B cell (primary cell): ENCODE data around the gene ZNF620. TPM values are rescaled to one million over a fixed set of nuclear protein-coding genes. Genes with fewer than 3 reads are reported as not detected.

Experiments used
- ATAC-seq: fragments of 200-7000 bp; cut with Tn5 transposase; one replicate; pipeline ENCODE4 v1.10.0; 2021; ENCODE audit warnings: low read depth, mild to moderate bottlenecking, moderate number of reproducible peaks, moderate library complexity
- CTCF ChIA-PET: fragments of 350-600 bp; sonication (Branson Sonifier 250); formaldehyde crosslinking; loops from one replicate; lab custom pipeline; 2021; ENCODE audit warnings: antibody characterized with exemption, inconsistent platforms; lab: Charles Lee
- POLR2A ChIA-PET: fragments of 350-600 bp; sonication (Branson Sonifier 250); formaldehyde crosslinking; loops from one replicate; lab custom pipeline; 2021; ENCODE audit warnings: antibody characterized with exemption; lab: Charles Lee
- DNase-seq: peaks from one replicate; pipeline ENCODE4 v3.0.0; 2013
- H2AFZ ChIP-seq: 2 replicates; pipeline ENCODE4 v1.6.1; 2012; ENCODE audit warnings: mild to moderate bottlenecking, low read depth, low read length; ENCODE audit not compliant: insufficient read depth, poor library complexity, severe bottlenecking
- H3K27ac ChIP-seq, 2 donors: 1 replicate in 1 of 2; 2 replicates in 1 of 2; pipeline ENCODE4 v1.5.1; 2012 to 2013; ENCODE audit warnings: low read length in 2 of 2, mild to moderate bottlenecking in 2 of 2, moderate library complexity in 1 of 2
- H3K27me3 ChIP-seq, 4 experiments: fragments of 200-600 bp in 1 of 4; sonication (generic) in 1 of 4; replicated peaks in 1 of 4; 1 replicate in 2 of 4; 2 replicates in 2 of 4; pipeline versions ENCODE4 v1.6.1 to v1.7.0; 2013 to 2016; ENCODE audit warnings: low read length in 3 of 4, mild to moderate bottlenecking in 2 of 4, mixed read lengths in 1 of 4, moderate library complexity in 1 of 4; ENCODE audit not compliant: insufficient read depth in 4 of 4, control insufficient read depth in 3 of 4; ENCODE audit errors: control extremely low read depth in 1 of 4
- H3K36me3 ChIP-seq, 2 experiments: replicated peaks in 1 of 2; 1 replicate in 1 of 2; 2 replicates in 1 of 2; pipeline versions ENCODE4 v1.6.1 to v1.7.1; 2013; ENCODE audit warnings: low read length in 1 of 2; ENCODE audit not compliant: insufficient read depth in 2 of 2, control insufficient read depth in 1 of 2; ENCODE audit errors: control extremely low read depth in 1 of 2, extremely low read depth in 1 of 2
- H3K4me1 ChIP-seq, 2 donors: fragments of 200-600 bp in 1 of 2; sonication (generic) in 1 of 2; 1 replicate in 1 of 2; 2 replicates in 1 of 2; pipeline versions ENCODE4 v1.5.1 to v1.6.1; 2013 to 2017; ENCODE audit warnings: low read length in 2 of 2; ENCODE audit not compliant: control insufficient read depth in 2 of 2, insufficient read depth in 2 of 2
- H3K4me2 ChIP-seq: replicated peaks from 2 replicates; pipeline ENCODE3; 2012; ENCODE audit warnings: mild to moderate bottlenecking, low read depth, low read length; ENCODE audit not compliant: poor library complexity, severe bottlenecking
- H3K4me3 ChIP-seq, 5 experiments: fragments of 200-600 bp in 1 of 5; sonication (generic) in 1 of 5; 1 replicate in 3 of 5; 2 replicates in 2 of 5; pipeline versions ENCODE4 v1.5.1 to v1.7.0; 2011 to 2016; ENCODE audit warnings: low read length in 4 of 5, mild to moderate bottlenecking in 4 of 5, low read depth in 2 of 5, control low read depth in 1 of 5, moderate library complexity in 1 of 5; ENCODE audit not compliant: insufficient read depth in 1 of 5; ENCODE audit errors: control extremely low read depth in 1 of 5, extremely low read depth in 1 of 5
- H3K79me2 ChIP-seq: fragments of 200-600 bp; sonication (generic); one replicate; pipeline ENCODE4 v1.6.0; 2016; ENCODE audit warnings: low read length; ENCODE audit not compliant: control insufficient read depth, insufficient read depth
- H3K9ac ChIP-seq: fragments of 200-600 bp; sonication (generic); 2 replicates; pipeline ENCODE4 v1.6.1; 2017; ENCODE audit warnings: mild to moderate bottlenecking, low read length, moderate library complexity
- H3K9me3 ChIP-seq, 3 donors: one replicate each; pipeline versions ENCODE4 v1.6.1 to v1.7.1; 2013; ENCODE audit warnings: low read length in 2 of 3; ENCODE audit not compliant: control insufficient read depth in 2 of 3, insufficient read depth in 1 of 3; ENCODE audit errors: control extremely low read depth in 1 of 3
- H4K20me1 ChIP-seq: 2 replicates; pipeline ENCODE4 v1.6.0; 2012; ENCODE audit warnings: mild to moderate bottlenecking, low read length; ENCODE audit not compliant: insufficient read depth, control insufficient read depth, poor library complexity, severe bottlenecking
- H3K27ac Mint-ChIP-seq: one replicate; pipeline ENCODE4 v1.8.0; 2021; ENCODE audit warnings: mixed read lengths
- H3K27me3 Mint-ChIP-seq: one replicate; pipeline ENCODE4 v1.8.0; 2021; ENCODE audit warnings: mixed read lengths
- H3K4me1 Mint-ChIP-seq: one replicate; pipeline ENCODE4 v1.8.0; 2021; ENCODE audit warnings: mixed read lengths
- H3K4me3 Mint-ChIP-seq: one replicate; pipeline ENCODE4 v1.8.0; 2021; ENCODE audit warnings: mixed read lengths
- H3K9me3 Mint-ChIP-seq: one replicate; pipeline ENCODE4 v1.8.0; 2022; ENCODE audit warnings: mixed read lengths; ENCODE audit not compliant: insufficient read depth
- CTCF ChIP-seq: fragments of 200-600 bp; IDR thresholded peaks from one replicate; pipeline ENCODE4 v1.8.0; 2022; ENCODE audit warnings: antibody characterized with exemption, mild to moderate bottlenecking
- EZH2 ChIP-seq: IDR thresholded peaks from 2 replicates; pipeline ENCODE4 v1.6.1; 2012; ENCODE audit warnings: borderline replicate concordance, low read depth, mild to moderate bottlenecking, moderate library complexity, low read length; ENCODE audit not compliant: insufficient read depth, poor library complexity, severe bottlenecking
- WGBS: methylation state at CpG from one replicate; pipeline ENCODE4 v1.1.5; 2013; ENCODE audit warnings: missing lambda C conversion rate; ENCODE audit not compliant: insufficient coverage; 5-methylcytosine and 5-hydroxymethylcytosine counted together
- intact Hi-C: fragments of 100-400 bp; cut with micrococcal nuclease; formaldehyde crosslinking; loops from one replicate; pipeline ENCODE4 v1.10.0; 2022
- polyA plus RNA-seq: library from polyadenylated mRNA; depleted of rRNA; stranded (reverse); fragments of >200 nt; gene quantifications from 2 replicates; pipeline ENCODE4 v1.2.3, GENCODE V29; 2012
- total RNA-seq, 2 donors: library from RNA; stranded (reverse); fragments of 120-200 nt in 1 of 2; gene quantifications; 1 replicate in 1 of 2; 2 replicates in 1 of 2; pipeline versions ENCODE4 v1.2.3 to v1.2.4, GENCODE V29; 2013 to 2022

ZNF620 gene
- total and polyA plus RNA-seq, 2 donors (not counting 1 experiment from before 2014, with no cell fraction given), result 1.2 to 6.6 TPM

DNA sequence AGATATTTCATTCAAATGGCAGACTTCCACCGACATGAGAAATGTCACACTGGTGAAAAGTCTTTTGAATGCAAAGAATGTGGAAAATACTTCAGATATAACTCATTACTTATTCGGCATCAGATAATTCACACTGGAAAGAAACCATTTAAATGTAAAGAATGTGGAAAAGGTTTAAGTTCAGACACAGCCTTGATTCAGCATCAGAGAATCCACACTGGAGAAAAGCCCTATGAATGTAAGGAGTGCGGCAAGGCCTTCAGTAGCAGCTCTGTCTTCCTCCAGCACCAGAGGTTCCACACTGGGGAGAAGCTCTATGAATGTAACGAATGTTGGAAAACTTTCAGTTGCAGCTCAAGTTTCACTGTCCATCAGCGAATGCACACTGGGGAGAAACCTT lies 10.4 kb downstream of the ZNF620 start:
- Histone ChIP-seq H3K4me2 (no peak overlapping the region), H3K27me3 (no peaks in the 10 kb centered on the region), H3K4me3 (no peak overlapping the region), H3K36me3 (peaks cover 0 to 4% of the 10 kb centered on the region in 2 experiments), H3K79me2 (no peaks in the 10 kb centered on the region), H3K9me3 (no peaks in the 10 kb centered on the region), H3K27ac (no peak overlapping the region), H3K4me1 (no peaks in the 10 kb centered on the region), H4K20me1 (no peaks in the 10 kb centered on the region), H2AFZ (no peak overlapping the region), H3K9ac (no peak overlapping the region)
- Mint-ChIP-seq H3K27ac (no peak overlapping the region), H3K4me3 (no peak overlapping the region), H3K4me1 (no peaks in the 10 kb centered on the region), H3K9me3 (peaks cover 3% of the 10 kb centered on the region), H3K27me3 (no peaks in the 10 kb centered on the region)
- ChIA-PET POLR2A (no interaction called here), CTCF (no interaction called here)
- ATAC-seq (no peak), DNase-seq (no peak)
- TF ChIP-seq EZH2, result no peak
- no peak for TF ChIP-seq CTCF
- WGBS, result 100% methylated on average over 3 of the region's 5 CpGs
- intact Hi-C loops, result no loop called here

- Histone ChIP-seq H3K4me1 (no peaks in the 10 kb centered on the region), H3K27ac (no peak overlapping the region), H3K36me3 (peaks cover 0 to 4% of the 10 kb centered on the region in 2 experiments), H3K4me3 (no peak overlapping the region), H3K79me2 (no peaks in the 10 kb centered on the region), H3K9ac (no peak overlapping the region), H3K27me3 (no peaks in the 10 kb centered on the region), H3K4me2 (no peak overlapping the region), H3K9me3 (no peaks in the 10 kb centered on the region), H4K20me1 (no peaks in the 10 kb centered on the region), H2AFZ (no peak overlapping the region)
- ATAC-seq (no peak), DNase-seq (no peak)
- CTCF ChIA-PET, result no interaction called here
- WGBS, result no CpG with 5 or more reads among the region's 1 CpG
- H3K27ac Mint-ChIP-seq, result no peak overlapping the region
- H3K27me3 Mint-ChIP-seq, result no peaks in the 10 kb centered on the region
- POLR2A ChIA-PET, result no interaction called here
- TF ChIP-seq EZH2, result no peak
- TF ChIP-seq CTCF, result no peak
- H3K4me3 Mint-ChIP-seq, result no peak overlapping the region
- intact Hi-C loops, result no loop called here
- no peaks in the 10 kb centered on the region for H3K4me1 Mint-ChIP-seq
- H3K9me3 Mint-ChIP-seq, result peaks cover 3% of the 10 kb centered on the region
Measured at GRCh38 chr3:40518067-40518466, 12.2 kb downstream of the ZNF620 start.
